GM12892 (cell line): ENCODE data around the gene PIEZO1.

Experiments
- POLR2A ChIP-seq: IDR thresholded peaks from 2 replicates; pipeline ENCODE4 v1.6.1; 2011; ENCODE audit warnings: low read depth, low read length, control low read depth
- POLR2AphosphoS5 ChIP-seq: IDR thresholded peaks from 2 replicates; pipeline ENCODE4 v1.6.1; 2011; ENCODE audit warnings: low read depth, low read length, control low read depth
- TAF1 ChIP-seq: IDR thresholded peaks from 2 replicates; pipeline ENCODE4 v1.6.1; 2011; ENCODE audit warnings: low read depth, mild to moderate bottlenecking, control low read depth, low read length, borderline replicate concordance

GRCh38 chr16:88730632-88731607, 54.1 kb downstream of the PIEZO1 start:
- TF ChIP-seq POLR2A (no peak), TAF1 (no peak), POLR2AphosphoS5 (no peak)
